LNCAP (cell line): ENCODE results near the gene TRAF2.

ENCODE experiments used
- CTCF ChIP-seq: fragments of 450-650 bp; IDR thresholded peaks from 2 replicates; pipeline ENCODE4 v1.5.1; 2017; ENCODE audit warnings: mild to moderate bottlenecking

Gene TRAF2

GRCh38 chr9:136934277-136934676 lies 48.0 kb downstream of the TRAF2 start:
- TF ChIP-seq CTCF = no peak

GRCh38 chr9:136935651-136936050 lies 49.3 kb downstream of the TRAF2 start:
- no peak for TF ChIP-seq CTCF

GRCh38 chr9:136936645-136937170 lies 50.4 kb downstream of the TRAF2 start:
- no peak for TF ChIP-seq CTCF

GRCh38 chr9:136937186-136938001 lies 51.1 kb downstream of the TRAF2 start:
- TF ChIP-seq CTCF = no peak

- TF ChIP-seq CTCF = no peak
Measured at GRCh38 chr9:136939431-136939995, 53.2 kb downstream of the TRAF2 start.

- TF ChIP-seq CTCF = no peak
Measured at GRCh38 chr9:136939996-136940525, 53.7 kb downstream of the TRAF2 start.

GRCh38 chr9:136940526-136941230 lies 54.4 kb downstream of the TRAF2 start:
- TF ChIP-seq CTCF = no peak
